ENCODE results near the gene NFX1.

NFX1 gene

GRCh38 chr9:33267151-33267767 is 23.1 kb upstream of the NFX1 start:
- no peak for DNase-seq

- no peak for DNase-seq
Measured at GRCh38 chr9:33270146-33270545, 20.2 kb upstream of the NFX1 start.

- DNase-seq: no peak
Measured at GRCh38 chr9:33272061-33272460, 18.3 kb upstream of the NFX1 start.

- no peak for DNase-seq
Measured at GRCh38 chr9:33273266-33273971, 16.9 kb upstream of the NFX1 start.

- no peak for DNase-seq
Measured at GRCh38 chr9:33273972-33274328, 16.4 kb upstream of the NFX1 start.

GRCh38 chr9:33277484-33277883 is 12.8 kb upstream of the NFX1 start:
- no peak for DNase-seq

GRCh38 chr9:33285502-33285901 is 4.8 kb upstream of the NFX1 start:
- DNase-seq: no peak

- peak; percentile 74 for DNase-seq
Measured at GRCh38 chr9:33287087-33287490, 3.2 kb upstream of the NFX1 start.

- no peak for DNase-seq
Measured at GRCh38 chr9:33288235-33288634, 2.1 kb upstream of the NFX1 start.

GRCh38 chr9:33288828-33289483 is 1.4 kb upstream of the NFX1 start:
- no peak for DNase-seq

GRCh38 chr9:33289496-33289895 is 820 bp upstream of the NFX1 start:
- peak; percentile 25 for DNase-seq

GRCh38 chr9:33289936-33290246 is 425 bp upstream of the NFX1 start:
- no peak for DNase-seq

- DNase-seq: no peak
Measured at GRCh38 chr9:33291031-33291397, 698 bp downstream of the NFX1 start.

GRCh38 chr9:33291901-33292300 is 1.6 kb downstream of the NFX1 start:
- DNase-seq: no peak

GRCh38 chr9:33293782-33294181 is 3.5 kb downstream of the NFX1 start:
- DNase-seq: no peak

- DNase-seq: no peak
Measured at GRCh38 chr9:33294670-33295432, 4.5 kb downstream of the NFX1 start.

- peak; percentile 72 for DNase-seq
Measured at GRCh38 chr9:33295571-33295970, 5.3 kb downstream of the NFX1 start.

- peak; percentile 86 for DNase-seq
Measured at GRCh38 chr9:33297432-33297831, 7.1 kb downstream of the NFX1 start.

- DNase-seq: no peak
Measured at GRCh38 chr9:33300546-33300945, 10.2 kb downstream of the NFX1 start.

- peak; percentile 12 for DNase-seq
Measured at GRCh38 chr9:33304362-33304761, 14.0 kb downstream of the NFX1 start.

GRCh38 chr9:33306037-33306436 is 15.7 kb downstream of the NFX1 start:
- peak; percentile 16 for DNase-seq

GRCh38 chr9:33307067-33307466 is 16.8 kb downstream of the NFX1 start:
- DNase-seq: no peak

GRCh38 chr9:33309903-33310302 is 19.6 kb downstream of the NFX1 start:
- DNase-seq: no peak

GRCh38 chr9:33310748-33311147 is 20.4 kb downstream of the NFX1 start:
- DNase-seq: no peak
